RKO (cell line): ENCODE measurements around the gene ZNF502.
"Not testable (repeated sequence)": the region's sequence is repeated elsewhere in the genome, so short reads cannot be mapped to it uniquely, and the experiment has no call there.

Source experiments
- DNase-seq: peaks from one replicate; pipeline ENCODE4 v3.0.0-alpha.2; 2016; ENCODE audit warnings: low spot score

The ZNF502 gene

DNA sequence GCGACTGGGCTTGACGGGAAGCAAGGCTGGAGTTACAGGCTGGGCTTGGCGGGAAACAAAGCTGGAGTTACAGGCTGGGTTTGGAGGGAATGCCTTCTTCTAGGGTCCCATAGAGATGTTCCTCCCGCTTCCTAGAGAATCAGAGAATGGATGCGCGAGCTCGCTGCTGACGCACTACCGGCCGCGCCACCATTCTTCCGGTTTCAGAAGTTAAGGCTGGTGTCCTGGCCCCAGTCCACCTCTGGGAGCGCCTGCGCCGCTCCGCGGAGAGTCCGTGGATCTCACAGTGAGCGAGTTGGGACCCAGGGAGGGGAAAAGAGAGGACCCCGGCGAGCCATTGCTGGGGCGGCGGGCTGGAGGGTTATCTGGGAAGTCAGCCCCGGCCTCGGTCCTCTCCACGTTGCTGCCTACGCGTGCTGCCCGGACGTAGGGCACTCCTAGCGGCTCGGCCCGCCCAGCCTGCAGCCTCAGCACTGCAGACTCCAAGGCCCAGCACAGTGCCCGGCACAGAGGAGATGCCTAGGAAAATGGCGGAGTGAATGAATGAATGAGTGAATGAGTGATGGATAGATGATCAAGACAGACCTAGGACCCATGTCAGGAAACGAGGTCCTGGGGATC is at the start of gene ZNF502:
Gene ZNF502 (plus strand): TSS at position 206 of the 621 bp plus-strand sequence. CDS start 7,602 bp downstream, outside the sequence.
- DNase-seq, result peak; percentile 86

DNA sequence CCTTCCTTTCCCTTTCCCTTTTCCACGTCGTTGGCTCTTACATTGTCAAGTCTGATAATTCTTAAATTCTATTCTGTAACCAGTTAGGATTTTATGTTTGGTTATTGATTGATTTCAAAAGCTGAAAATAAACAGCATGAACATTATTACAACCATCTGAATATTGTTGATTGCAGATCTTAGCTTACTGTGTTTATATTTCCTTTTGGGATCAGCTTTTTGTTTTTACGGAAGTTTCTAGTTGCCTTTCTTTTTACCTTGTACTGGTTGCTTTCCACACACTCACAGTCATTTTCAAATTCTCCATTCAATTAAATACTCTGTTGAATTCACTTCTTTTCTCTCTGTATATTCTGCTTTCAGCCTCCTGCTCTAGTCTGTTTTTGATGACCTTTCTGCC is 47.3 kb upstream of the ZNF502 start:
- no peak for DNase-seq

DNA sequence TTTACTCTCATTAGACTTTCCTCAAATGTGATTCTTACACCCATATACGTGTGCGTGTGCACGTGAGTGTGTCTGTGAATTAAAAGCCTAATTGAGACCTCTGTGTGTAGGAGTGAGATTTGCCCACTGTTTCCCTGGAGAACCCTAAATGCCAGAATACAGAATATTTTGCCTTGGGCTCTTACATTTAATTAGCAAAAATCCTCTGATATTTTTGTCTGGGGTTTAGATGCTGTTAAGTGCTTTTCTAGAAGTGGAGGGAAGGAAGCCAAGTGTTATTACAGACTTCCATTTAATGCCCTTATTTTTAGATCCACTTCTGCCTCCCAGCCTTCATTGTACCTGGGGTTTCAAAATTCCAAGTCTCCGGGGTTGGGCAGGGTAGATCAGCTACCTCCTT is 46.1 kb upstream of the ZNF502 start:
- DNase-seq, result no peak

DNA sequence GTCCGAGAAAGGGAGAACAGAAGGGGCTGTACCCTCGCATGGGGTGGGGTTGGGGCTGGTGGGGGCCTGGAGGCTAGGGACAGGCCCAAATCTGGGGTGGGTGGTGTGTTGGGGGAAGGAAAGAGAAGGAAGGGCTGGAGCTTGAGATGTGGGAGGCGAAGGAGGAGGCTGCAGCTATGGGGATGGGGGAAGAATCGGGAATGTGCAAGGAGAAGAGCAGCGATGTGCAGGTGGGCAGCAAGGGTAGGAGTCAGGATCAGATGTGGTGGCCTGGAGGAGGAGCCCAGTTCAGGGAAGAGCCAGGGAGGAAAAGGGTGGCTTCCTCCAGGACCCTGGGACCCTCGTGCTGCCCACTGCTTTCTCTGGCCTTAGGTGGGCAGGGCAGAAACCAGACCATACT is 42.7 kb upstream of the ZNF502 start:
- DNase-seq, result no peak

DNA sequence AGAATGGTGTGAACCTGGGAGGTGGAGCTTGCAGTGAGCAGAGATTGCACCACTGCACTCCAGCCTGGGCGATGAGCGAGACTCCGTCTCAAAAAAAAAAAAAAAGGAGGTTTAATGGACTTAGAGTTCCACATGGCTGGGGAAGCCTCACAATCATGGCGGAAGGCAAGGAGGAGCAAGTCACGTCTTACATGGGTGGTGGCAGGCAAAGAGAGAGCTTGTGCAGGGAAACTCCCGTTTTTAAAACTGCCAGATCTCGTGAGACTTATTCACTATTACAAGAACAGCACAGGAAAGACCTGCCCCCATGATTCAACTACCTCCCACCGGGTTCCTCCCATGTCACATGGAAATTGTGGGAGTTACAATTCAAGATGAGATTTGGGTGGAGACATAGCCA is 39.0 kb upstream of the ZNF502 start:
- DNase-seq, result not testable (repeated sequence)

DNA sequence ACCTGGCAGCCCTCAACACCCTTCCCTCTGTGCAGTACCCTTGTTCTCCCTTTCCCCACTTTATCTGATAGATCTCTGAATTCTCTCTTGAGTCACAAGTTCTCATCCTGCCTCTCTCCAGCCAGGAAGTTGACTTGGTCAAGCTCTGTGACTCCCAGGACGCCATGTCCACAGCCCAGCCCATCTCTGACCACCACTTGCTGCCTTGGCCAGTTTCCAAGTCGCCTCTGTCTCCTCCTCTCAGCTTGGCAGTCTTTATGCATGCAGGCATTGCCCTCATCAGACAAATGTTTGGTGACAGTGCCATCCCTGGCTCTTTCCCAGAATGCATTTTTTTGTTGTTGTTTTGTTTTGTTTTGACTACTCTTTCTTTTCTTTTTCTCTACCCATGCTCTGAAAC is 38.2 kb upstream of the ZNF502 start:
- no peak for DNase-seq

DNA sequence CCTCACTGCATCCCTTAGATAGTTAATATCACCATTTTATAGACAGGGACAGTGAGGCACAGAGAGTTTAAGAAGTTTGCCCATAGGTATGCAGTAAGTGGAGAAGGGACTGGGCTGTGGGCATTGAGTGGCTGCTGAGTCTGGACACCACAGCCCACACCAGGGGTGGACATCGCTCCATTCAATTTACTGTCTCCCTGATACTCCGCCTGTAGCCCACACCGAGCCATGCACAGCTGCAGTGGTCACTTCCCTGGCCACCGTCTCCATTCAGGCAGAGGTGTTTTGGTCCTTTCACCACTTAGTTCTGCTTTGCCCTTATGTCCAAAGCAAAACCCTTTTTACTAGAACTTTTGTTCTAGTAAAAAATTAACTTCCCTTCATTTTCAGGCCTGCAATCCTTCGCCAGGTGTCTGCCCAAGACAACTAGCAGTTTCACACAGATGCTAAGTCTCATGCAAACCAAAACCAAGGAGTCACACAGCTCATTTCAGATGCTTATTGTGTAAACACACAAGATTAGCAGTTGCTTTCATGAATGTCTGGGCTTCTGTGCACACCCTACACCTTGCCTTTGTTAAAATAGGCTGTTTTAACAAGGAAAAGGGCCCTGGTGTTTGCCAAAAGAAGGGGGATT is 33.9 kb upstream of the ZNF502 start:
- DNase-seq, result no peak

DNA sequence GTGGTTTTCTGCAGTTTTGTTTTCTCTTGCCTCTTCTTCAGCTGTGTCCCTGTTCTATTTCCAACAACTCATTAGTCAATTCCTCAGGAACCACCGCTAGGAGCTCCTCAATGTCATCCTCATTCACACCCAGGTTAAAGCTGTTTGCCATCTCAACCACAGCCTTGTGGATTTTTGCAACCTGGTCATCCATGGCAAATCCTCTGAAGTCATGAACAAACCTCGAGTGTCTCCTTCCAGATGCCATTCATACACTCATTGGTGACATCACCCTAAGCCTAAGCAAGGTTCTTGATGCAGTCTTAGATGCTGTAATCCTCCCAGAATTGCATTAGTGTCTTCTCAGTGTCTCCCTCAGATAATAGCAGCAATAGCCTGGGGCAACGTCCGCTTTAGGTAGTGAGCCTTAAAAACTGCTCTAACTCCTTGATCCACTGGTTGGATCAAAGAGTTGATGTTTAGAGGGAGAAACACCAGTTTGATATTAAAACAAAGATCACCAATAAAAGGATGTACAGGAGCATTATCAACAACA is 31.5 kb upstream of the ZNF502 start:
- no peak for DNase-seq

DNA sequence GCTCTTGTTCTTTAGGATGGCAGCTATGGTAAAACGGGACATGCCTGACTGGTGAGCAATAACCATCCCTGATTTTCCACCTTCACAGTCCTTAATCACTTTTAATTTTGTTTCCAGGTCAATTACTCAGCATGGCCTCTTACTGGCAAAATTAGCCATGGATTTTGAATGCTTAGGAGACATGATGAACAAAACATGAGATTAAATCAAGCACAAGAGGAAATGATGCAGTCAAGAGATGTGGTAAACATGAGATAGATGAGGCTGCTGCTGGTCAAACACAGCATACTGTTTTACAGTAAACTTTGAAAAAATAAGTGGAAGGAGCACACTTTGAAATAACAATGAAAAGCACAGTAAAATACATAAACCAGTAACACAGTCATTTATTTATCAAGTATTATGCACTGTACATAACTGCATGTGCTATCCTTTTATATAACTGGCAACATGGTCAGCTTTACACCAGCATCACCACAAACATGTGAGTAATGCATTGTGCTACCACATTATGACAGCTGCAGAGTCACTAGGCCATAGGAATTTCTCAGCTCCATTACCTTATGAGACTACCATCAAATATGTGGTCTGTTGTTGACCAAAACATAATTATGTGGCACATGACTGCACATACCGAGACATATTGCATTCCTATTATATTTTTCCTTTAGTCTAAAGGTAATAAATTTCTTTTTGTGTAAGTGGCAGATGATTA is 30.1 kb upstream of the ZNF502 start:
- peak; percentile 74 for DNase-seq

DNA sequence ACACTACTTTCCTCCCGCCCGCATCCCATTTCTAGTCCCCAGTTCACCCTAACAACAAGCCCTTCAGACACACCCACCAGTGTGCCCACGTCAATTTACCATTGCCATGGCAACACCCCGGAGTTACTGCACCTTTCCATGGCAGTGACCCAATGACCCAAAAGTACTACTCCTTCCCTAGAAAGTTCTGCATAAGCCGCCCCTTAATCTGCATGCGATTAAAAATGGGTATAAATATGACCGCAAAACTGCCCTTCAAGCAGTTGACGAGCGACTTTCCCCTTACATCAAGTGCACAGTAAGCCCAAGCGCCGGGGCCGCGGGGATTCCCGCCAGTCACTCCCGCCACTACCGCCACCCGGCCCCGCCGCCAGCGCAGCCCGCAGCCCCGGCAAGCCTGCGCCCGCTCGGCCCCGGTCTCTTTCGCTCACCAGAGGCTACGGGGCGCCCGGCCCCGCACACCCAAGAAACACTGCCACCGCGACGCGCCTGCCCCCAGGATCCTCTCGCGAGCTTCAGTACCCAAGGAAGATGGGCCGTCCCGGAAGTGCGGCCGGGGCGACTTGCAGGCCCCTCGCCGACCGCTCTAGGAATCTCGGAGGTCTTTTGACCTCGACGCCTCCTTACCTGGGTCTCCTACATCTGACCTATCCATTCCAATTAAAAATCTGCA is 27.2 kb upstream of the ZNF502 start:
- no peak for DNase-seq

DNA sequence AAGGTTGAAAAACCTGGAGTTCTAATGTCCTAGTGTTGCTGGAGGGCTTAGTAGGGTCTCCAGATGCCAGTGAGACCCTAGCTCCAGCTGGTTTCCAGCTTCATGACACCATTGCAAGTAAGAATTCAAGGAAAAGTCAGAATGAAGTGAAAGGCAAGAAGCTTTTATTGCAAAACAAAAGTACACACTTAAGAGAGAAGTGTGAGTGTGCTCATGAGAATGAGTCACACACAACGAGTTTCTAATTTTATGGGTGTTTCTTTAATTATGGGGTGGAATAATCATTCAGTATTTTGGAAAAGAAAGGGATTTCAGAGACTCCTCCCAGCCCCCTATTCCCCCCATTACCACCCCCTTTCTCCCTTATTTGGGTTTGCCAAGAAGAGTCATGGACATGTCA is 24.6 kb upstream of the ZNF502 start:
- DNase-seq, result no peak

DNA sequence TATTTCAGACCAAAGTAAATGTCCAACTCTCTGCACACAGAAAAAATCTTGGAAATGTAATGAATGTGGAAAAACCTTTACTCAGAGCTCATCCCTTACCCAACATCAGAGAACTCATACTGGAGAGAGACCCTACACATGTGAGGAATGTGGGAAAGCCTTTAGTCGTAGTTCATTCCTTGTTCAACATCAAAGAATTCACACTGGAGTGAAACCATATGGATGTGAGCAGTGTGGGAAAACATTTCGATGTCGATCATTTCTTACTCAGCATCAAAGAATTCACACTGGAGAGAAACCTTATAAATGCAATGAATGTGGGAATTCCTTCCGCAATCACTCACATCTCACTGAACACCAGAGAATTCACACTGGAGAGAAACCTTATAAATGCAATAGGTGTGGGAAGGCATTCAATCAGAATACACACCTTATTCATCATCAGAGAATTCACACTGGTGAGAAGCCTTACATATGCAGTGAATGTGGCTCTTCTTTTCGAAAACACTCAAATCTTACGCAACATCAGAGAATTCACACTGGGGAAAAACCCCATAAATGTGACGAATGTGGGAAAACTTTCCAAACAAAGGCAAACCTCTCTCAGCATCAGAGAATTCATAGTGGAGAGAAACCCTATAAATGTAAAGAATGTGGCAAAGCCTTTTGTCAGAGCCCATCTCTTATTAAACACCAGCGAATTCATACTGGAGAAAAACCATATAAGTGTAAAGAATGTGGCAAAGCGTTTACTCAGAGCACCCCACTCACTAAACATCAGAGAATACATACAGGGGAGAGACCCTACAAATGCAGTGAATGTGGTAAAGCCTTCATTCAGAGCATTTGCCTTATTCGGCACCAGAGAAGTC is 9.0 kb downstream of the ZNF502 start:
- no peak for DNase-seq

DNA sequence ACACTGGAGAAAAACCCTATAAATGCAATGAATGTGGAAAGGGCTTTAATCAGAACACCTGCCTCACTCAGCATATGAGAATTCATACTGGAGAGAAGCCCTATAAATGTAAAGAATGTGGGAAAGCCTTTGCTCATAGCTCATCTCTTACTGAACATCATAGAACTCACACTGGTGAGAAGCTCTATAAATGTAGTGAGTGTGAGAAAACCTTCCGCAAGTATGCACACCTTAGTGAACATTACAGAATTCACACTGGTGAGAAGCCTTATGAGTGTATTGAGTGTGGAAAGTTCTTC is 9.6 kb downstream of the ZNF502 start:
- DNase-seq, result no peak

DNA sequence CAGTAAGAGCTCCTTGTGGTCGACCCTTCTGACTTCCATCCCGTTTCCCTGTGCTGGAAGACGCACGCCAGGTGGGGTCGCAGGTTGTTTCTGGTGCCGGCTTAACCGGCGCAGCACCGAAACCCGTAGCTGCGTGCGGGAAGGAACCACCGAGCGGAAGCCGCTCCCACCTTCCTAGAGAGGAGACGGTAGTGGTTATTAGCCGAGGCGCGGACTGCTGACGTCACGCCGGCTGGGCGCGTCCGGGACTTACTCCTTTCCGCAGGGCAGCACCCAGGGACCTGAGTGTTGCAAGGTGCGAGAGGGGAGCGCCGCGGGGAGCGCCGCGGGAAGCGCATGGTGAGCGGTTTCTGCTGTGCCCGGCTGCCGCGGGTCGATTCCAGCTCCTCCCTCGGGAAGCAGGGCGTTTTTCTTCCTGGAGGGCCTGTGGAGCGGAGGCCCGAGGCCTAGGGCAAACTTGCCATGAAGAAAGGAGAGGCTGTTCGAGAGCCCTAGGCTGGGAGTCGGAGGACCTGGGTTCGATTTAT is 17.0 kb downstream of the ZNF502 start, which contains the start of gene ZNF501:
Gene ZNF501 (plus strand): TSS at position 252 of the 527 bp plus-strand sequence. CDS start 4,787 bp downstream, outside the sequence.
- peak; percentile 89 for DNase-seq

DNA sequence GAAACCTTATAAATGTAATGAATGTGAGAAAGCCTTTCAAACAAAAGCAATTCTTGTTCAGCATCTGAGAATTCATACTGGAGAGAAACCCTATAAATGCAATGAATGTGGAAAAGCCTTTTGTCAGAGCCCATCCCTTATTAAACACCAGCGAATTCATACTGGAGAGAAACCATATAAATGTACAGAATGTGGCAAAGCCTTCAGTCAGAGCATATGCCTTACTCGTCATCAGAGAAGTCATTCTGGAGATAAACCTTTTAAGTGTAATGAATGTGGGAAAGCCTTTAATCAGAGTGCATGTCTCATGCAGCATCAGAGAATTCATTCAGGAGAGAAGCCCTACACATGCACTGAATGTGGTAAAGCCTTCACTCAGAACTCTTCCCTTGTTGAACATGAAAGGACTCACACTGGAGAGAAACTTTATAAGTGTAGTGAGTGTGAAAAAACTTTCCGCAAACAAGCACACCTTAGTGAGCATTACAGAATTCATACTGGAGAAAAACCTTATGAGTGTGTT is 22.2 kb downstream of the ZNF502 start:
- DNase-seq, result no peak

DNA sequence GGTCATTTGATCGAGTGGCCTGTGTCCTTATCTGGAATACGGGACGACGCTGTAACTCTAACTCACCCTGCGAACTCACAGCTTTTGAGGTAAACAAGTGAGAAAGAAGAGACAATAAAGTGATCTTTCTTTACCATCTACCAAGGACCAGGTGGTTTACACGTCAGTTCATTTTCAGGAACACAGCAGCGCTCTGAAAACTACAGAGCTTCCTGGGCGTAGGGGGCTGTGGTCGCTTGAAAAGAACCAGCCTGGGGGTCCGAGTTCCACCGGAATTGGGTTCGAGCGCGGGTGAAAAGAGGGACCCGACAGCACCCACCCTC is 48.6 kb downstream of the ZNF502 start:
- DNase-seq, result no peak

DNA sequence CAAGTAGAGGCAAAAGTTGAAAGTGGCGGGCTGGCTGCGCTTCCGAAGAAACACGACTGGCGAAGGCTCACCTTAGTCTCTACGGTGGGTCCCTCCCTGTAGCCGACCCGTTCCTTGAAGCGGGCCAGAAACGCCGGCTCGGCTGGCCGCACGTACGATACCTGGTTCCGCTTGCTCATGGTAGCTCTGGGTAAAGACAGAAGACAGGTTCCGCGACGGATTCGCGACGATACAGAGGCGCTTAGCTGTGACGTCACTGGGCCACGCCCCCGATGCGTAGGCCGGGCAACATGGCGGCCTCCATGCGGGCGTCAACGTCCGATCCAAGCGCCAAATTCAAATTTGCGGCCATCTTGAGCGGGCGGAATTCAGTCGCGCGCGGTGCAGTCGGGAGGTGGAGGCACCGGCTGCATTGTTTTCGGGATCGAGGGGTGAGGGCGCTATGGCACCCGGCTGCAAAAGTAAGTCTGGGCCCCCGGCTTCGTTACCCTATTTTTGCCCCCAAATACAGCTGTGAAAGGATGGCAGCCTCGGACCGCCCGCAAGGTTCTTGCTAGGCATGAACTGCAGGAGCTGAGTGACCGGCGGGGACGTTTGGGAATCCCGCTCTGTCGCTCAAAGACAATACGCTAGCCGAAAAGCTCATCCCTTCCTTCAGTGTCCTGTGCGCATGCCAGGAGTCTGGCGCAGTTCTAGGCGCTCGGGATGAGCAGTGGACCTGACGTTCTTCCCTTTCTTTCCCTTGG is 49.1 kb downstream of the ZNF502 start, which contains the start of the genes KIAA1143 and KIF15:
Gene KIAA1143 (minus strand): TSS at position 196 of the 746 bp plus-strand sequence. CDS start 17 bp downstream, at position 179.
Gene KIF15 (plus strand): TSS at position 371 of the 746 bp plus-strand sequence. CDS start 72 bp downstream, at position 443.
- peak; percentile 96 for DNase-seq

DNA sequence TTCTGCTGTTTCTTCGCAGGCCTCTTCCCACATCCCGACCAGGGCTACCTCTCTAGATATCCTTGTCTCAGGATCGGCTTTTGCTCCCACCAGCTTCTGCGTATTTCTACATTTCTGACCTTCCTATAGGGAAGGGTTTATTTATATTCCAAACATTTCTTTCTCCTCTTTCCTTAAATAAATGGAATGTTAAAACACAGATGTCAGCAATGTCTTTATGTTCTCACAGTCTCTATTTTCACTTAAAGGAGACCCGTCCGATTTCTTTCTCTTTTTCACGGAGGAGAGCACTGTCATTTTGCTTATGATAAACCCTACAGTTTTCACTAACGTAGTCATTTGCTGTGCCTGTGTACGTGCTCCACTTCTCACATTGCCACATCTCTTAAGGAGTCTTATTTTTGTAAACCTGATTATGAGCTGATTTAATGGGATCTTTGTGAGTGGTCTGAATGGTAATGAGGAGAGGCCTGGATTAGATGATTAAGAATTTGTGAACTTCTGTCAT is 49.8 kb downstream of the ZNF502 start:
- peak; percentile 46 for DNase-seq

DNA sequence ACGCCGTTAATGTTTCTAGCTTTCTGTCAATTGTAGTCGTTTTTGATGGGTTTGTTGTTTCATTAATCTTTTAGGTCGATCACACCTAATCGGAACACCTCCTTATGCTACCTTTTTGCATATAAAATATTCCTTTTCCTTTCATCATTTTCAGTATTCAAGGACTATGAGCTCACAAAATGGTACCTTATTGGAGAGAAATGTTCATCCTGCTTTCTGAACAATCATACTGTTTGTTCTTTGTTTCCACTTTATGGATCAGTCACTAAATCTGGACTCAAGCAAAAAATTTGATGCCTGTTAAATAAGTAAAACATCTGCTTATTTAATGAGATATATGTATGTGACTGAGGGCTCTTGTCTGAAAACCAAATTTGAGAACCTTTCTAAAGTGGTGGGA is 50.2 kb downstream of the ZNF502 start:
- no peak for DNase-seq

DNA sequence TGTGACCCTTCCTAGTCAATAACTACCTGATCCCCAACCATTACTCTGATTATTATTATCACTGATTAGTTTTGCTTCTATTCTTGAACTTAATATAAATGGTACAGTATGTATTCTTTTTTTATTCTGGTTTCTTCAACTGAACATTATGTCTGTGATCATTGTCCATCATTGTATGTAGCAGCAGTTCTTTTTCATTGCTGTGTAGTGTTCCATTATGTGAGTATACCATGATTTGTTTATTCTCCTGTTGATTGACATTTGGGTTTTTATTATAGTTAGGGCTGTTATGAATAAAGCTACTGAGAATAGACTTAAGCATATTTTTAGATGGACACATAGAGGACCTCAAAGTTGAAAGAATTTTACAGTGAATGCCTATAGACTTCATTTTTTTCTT is 51.8 kb downstream of the ZNF502 start:
- no peak for DNase-seq
